A549 (cell line): ENCODE measurements around the gene IL4R. TPM values are rescaled to one million over a fixed set of nuclear protein-coding genes. Genes with fewer than 3 reads are reported as not detected.

Experiments used
- ATAC-seq, 2 experiments: fragments of 200-7000 bp in 1 of 2; fragments of >200 bp in 1 of 2; cut with Nextera tagmentation in 1 of 2; cut with Tn5 transposase in 1 of 2; 3 replicates each; pipeline versions ENCODE4 v1.8.0 to v1.9.1; 2018 to 2020; ENCODE audit warnings: mild to moderate bottlenecking in 1 of 2, moderate library complexity in 1 of 2
- CTCF ChIA-PET: fragments of 300-600 bp; sonication (Branson Sonifier 250); formaldehyde crosslinking; extraction: SDS; loops from one replicate; lab custom pipeline; 2021; ENCODE audit warnings: antibody characterized with exemption, inconsistent platforms; lab: Yijun Ruan, JAX
- POLR2A ChIA-PET: fragments of 350-600 bp; formaldehyde crosslinking; extraction: SDS; loops from one replicate; lab custom pipeline; 2021; ENCODE audit warnings: antibody characterized with exemption, inconsistent platforms; lab: Yijun Ruan, JAX
- DNase-seq, 2 experiments: peaks; one replicate each; pipeline versions ENCODE4 v3.0.0 to v3.0.0-alpha.2; 2011 to 2016; ENCODE audit warnings: low read depth in 1 of 2, low spot score in 1 of 2
- FAIRE-seq: peaks from 2 replicates; lab custom pipeline; 2011; peaks lifted over from hg19 to GRCh38; lab: Jason Lieb, UNC
- H3K27ac ChIP-seq, 2 experiments: fragments of >200 bp; sonication (Bioruptor Twin); formaldehyde crosslinking; 3 replicates each; pipeline ENCODE4 v1.5.1; 2016 to 2017
- H3K4me1 ChIP-seq: fragments of >200 bp; sonication (Bioruptor Twin); formaldehyde crosslinking; 3 replicates; pipeline ENCODE4 v1.6.1; 2016
- H3K4me2 ChIP-seq: fragments of >200 bp; sonication (Bioruptor Twin); formaldehyde crosslinking; 3 replicates; pipeline ENCODE4 v1.6.1; 2016
- H3K4me3 ChIP-seq: fragments of >200 bp; sonication (Bioruptor Twin); formaldehyde crosslinking; 3 replicates; pipeline ENCODE4 v1.5.1; 2016
- H3K9me3 ChIP-seq: fragments of >200 bp; sonication (Bioruptor Twin); formaldehyde crosslinking; 3 replicates; pipeline ENCODE4 v1.6.1; 2016
- BCL3 ChIP-seq: fragments of >200 bp; sonication (Bioruptor Twin); formaldehyde crosslinking; IDR thresholded peaks from 3 replicates; pipeline ENCODE4 v1.6.1; 2016
- BHLHE40 ChIP-seq: IDR thresholded peaks from 2 replicates; pipeline ENCODE4 v1.6.1; 2012; ENCODE audit warnings: low read depth, low read length, inconsistent platforms
- CBX8 ChIP-seq: fragments of 200-600 bp; sonication (generic); IDR thresholded peaks from 2 replicates; pipeline ENCODE4 v1.6.1; 2016
- CEBPB ChIP-seq, 2 experiments: fragments of >200 bp in 1 of 2; sonication (Bioruptor Twin) in 1 of 2; formaldehyde crosslinking in 1 of 2; IDR thresholded peaks; 2 replicates each; pipeline ENCODE4 v1.6.1; 2012 to 2016
- CHD4 ChIP-seq: fragments of 200-600 bp; sonication (generic); IDR thresholded peaks from 2 replicates; pipeline ENCODE4 v1.6.1; 2016; ENCODE audit warnings: antibody characterized with exemption, mild to moderate bottlenecking, borderline replicate concordance
- EHMT2 ChIP-seq: fragments of 200-600 bp; sonication (generic); IDR thresholded peaks from 2 replicates; pipeline ENCODE4 v1.6.1; 2016; ENCODE audit warnings: antibody characterized with exemption, low read depth, mild to moderate bottlenecking, moderate library complexity
- EP300 ChIP-seq, 2 experiments: fragments of >200 bp; sonication (Bioruptor Twin); formaldehyde crosslinking; IDR thresholded peaks; 2 replicates in 1 of 2; 3 replicates in 1 of 2; pipeline ENCODE4 v1.6.1; 2016 to 2017
- ESRRA ChIP-seq: fragments of 150-350 bp; IDR thresholded peaks from 2 replicates; pipeline ENCODE4 v1.6.1; 2014; ENCODE audit warnings: mild to moderate bottlenecking, low read length, borderline replicate concordance
- GATA3 ChIP-seq: IDR thresholded peaks from 2 replicates; pipeline ENCODE4 v1.6.1; 2012; ENCODE audit warnings: borderline replicate concordance
- HES2 ChIP-seq: fragments of >200 bp; sonication (Bioruptor Twin); formaldehyde crosslinking; IDR thresholded peaks from 2 replicates; pipeline ENCODE4 v1.6.1; 2016
- HOXA7 ChIP-seq: fragments of 250-450 bp; sonication (Bioruptor Pico); IDR thresholded peaks from 2 replicates; pipeline ENCODE4 v1.5.0; 2020; ENCODE audit warnings: mild to moderate bottlenecking, moderate library complexity
- HOXB13 ChIP-seq: fragments of 250-450 bp; sonication (Bioruptor Pico); IDR thresholded peaks from 2 replicates; pipeline ENCODE4 v1.5.0; 2020; ENCODE audit warnings: low read depth, mild to moderate bottlenecking, moderate library complexity
- JUN ChIP-seq, 2 experiments: fragments of >200 bp; sonication (Bioruptor Twin); formaldehyde crosslinking; IDR thresholded peaks; 2 replicates in 1 of 2; 3 replicates in 1 of 2; pipeline ENCODE4 v1.6.1; 2016 to 2017
- JUNB ChIP-seq: fragments of >200 bp; sonication (Bioruptor Twin); formaldehyde crosslinking; IDR thresholded peaks from 2 replicates; pipeline ENCODE4 v1.6.1; 2016
- MAX ChIP-seq: IDR thresholded peaks from 2 replicates; pipeline ENCODE4 v1.6.1; 2012
- MAZ ChIP-seq: fragments of 150-350 bp; IDR thresholded peaks from 2 replicates; pipeline ENCODE4 v1.6.1; 2014; ENCODE audit warnings: antibody characterized with exemption, low read depth, low read length, borderline replicate concordance
- MYC ChIP-seq: IDR thresholded peaks from 2 replicates; pipeline ENCODE4 v1.6.1; 2012; ENCODE audit warnings: mild to moderate bottlenecking, inconsistent platforms, low read length, improper control_type of control experiment, borderline replicate concordance
- NFE2L2 ChIP-seq: fragments of 150-350 bp; conservative IDR thresholded peaks from 2 replicates; pipeline ENCODE4 v1.6.1; 2014; ENCODE audit warnings: low read length
- NPAS2 ChIP-seq: fragments of 250-450 bp; sonication (Bioruptor Pico); IDR thresholded peaks from 2 replicates; pipeline ENCODE4 v1.8.0; 2022; ENCODE audit warnings: mild to moderate bottlenecking, moderate library complexity, borderline replicate concordance
- POLR2A ChIP-seq: IDR thresholded peaks from 2 replicates; pipeline ENCODE4 v1.6.1; 2012; ENCODE audit warnings: mild to moderate bottlenecking, low read length
- POLR2AphosphoS2 ChIP-seq: conservative IDR thresholded peaks from 2 replicates; pipeline ENCODE4 v1.6.1; 2012; ENCODE audit warnings: low read length, improper control_type of control experiment, inconsistent platforms
- RAD21 ChIP-seq, 2 experiments: fragments of >200 bp in 1 of 2; sonication (Bioruptor Twin) in 1 of 2; formaldehyde crosslinking in 1 of 2; IDR thresholded peaks in 1 of 2; conservative IDR thresholded peaks in 1 of 2; 2 replicates in 1 of 2; 3 replicates in 1 of 2; pipeline ENCODE4 v1.6.1; 2012 to 2018; ENCODE audit warnings: inconsistent platforms in 1 of 2
- RCOR1 ChIP-seq: fragments of 150-350 bp; IDR thresholded peaks from 2 replicates; pipeline ENCODE4 v1.6.1; 2014; ENCODE audit warnings: antibody characterized with exemption, low read length, low read depth
- RNF2 ChIP-seq: fragments of 200-600 bp; sonication (generic); IDR thresholded peaks from 2 replicates; pipeline ENCODE4 v1.6.1; 2016; ENCODE audit warnings: low read depth, mild to moderate bottlenecking, antibody characterized with exemption, moderate library complexity, borderline replicate concordance
- SREBF2 ChIP-seq: fragments of 450-650 bp; IDR thresholded peaks from 2 replicates; pipeline ENCODE4 v1.6.1; 2014; ENCODE audit warnings: mild to moderate bottlenecking, moderate library complexity
- TFCP2L1 ChIP-seq: fragments of 250-450 bp; sonication (Bioruptor Pico); IDR thresholded peaks from 2 replicates; pipeline ENCODE4 v1.5.0; 2021; ENCODE audit warnings: mild to moderate bottlenecking
- TP53 ChIP-seq: fragments of 250-450 bp; sonication (Bioruptor Pico); IDR thresholded peaks from 2 replicates; pipeline ENCODE4 v1.5.0; 2021; ENCODE audit warnings: mild to moderate bottlenecking, moderate library complexity
- USF2 ChIP-seq: fragments of 450-650 bp; IDR thresholded peaks from 2 replicates; pipeline ENCODE4 v1.6.1; 2014; ENCODE audit warnings: antibody characterized with exemption
- ZSCAN20 ChIP-seq: fragments of 250-450 bp; sonication (Bioruptor Pico); IDR thresholded peaks from 2 replicates; pipeline ENCODE4 v1.8.0; 2022; ENCODE audit warnings: mild to moderate bottlenecking, moderate library complexity
- WGBS: methylation state at CpG from one replicate; pipeline ENCODE4 v1.1.6; 2017; ENCODE audit errors: missing lambda C conversion rate; 5-methylcytosine and 5-hydroxymethylcytosine counted together
- polyA plus RNA-seq, 4 experiments: library from polyadenylated mRNA; depleted of rRNA in 3 of 4; stranded (reverse); fragments of >200 nt; fragmentation: RNase III in 1 of 4; extraction: RNeasy Plus Mini Kit Qiagen cat#74134 plus additional on column Dnase treatment in 1 of 4; gene quantifications; 2 replicates in 3 of 4; 3 replicates in 1 of 4; pipeline ENCODE4 v1.2.3, GENCODE V29; 2011 to 2017
- TF ChIP-seq, protein P1 (sequence below): fragments of 250-450 bp; sonication (Bioruptor Pico); IDR thresholded peaks from 2 replicates; pipeline ENCODE4 v1.5.0; 2020; ENCODE audit warnings: low read depth, mild to moderate bottlenecking, moderate library complexity
- TF ChIP-seq, protein P2 (sequence below): fragments of >200 bp; sonication (Bioruptor Twin); formaldehyde crosslinking; IDR thresholded peaks from 3 replicates; pipeline ENCODE4 v1.5.1; 2016

The IL4R gene
- polyA plus RNA-seq, 2 of the 4 experiments (the other 2 are of a cell fraction) = 14.4 to 19.3 TPM

- CTCF ChIA-PET = interaction anchor here (0.6 to 7.5 kb wide), 55 partner anchors 8 to 512 kb away, joined by 3 to 291 read pairs (median 7); partner anchors contain the start of gene KDM8
- ATAC-seq = no peak
- TF ChIP-seq HOXB13 (no peak), RAD21 (conservative IDR thresholded peaks at IDR 0.05 in 1 of 2, IDR thresholded peaks at IDR 0.05 in 1 of 2) (no peak), BHLHE40 (no peak), EP300 (IDR thresholded peaks at IDR 0.05) (no peak), JUN (IDR thresholded peaks at IDR 0.05) (0 out of 5 replicates have a peak, but pooled peaks of 1 of the 2 experiments have one; percentile 15), ESRRA (no peak)
- POLR2A ChIA-PET = interaction anchor here (1.1 to 1.6 kb wide), 2 partner anchors 100 to 165 kb away, joined by 4 to 10 read pairs; partner anchors contain the start of genes KDM8 and NSMCE1
- H3K9me3 ChIP-seq = 0 out of 3 replicates have a peak, but pooled peaks cover 3% of the 10 kb centered on the region
- no peak for DNase-seq
- no peak for FAIRE-seq
- H3K4me2 ChIP-seq = peak overlapping the region; percentile 58; the same call in 2 of the 3 replicates
- 0 out of 6 replicates have a peak overlapping the region, but pooled peaks of 1 of the 2 experiments have one; percentile 1 for H3K27ac ChIP-seq
- no peak overlapping the region for H3K4me3 ChIP-seq
- H3K4me1 ChIP-seq = peaks cover 36% of the 10 kb centered on the region
- 38% methylated on average over 7 of the region's 9 CpGs for WGBS
Measured at GRCh38 chr16:27368358-27368722, 54.6 kb downstream of the IL4R start.

DNA sequence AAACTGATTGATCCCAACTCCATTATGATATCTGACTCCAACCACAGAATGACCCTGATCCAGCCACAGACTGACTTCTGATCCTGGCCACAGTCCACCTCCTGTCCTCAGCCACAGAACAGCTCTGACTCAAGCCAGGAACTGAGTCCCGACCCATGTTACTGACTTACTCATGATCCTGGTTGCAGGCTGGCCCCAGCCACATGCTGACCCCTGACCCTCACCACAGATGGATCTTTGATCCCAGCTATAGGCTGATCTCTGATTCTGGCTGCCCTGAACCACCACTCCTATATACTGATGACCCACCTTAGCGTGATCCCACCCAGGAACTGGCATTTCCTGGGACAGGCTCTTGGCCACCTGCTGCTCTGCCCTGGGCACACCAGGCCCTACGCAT lies 56.0 kb downstream of the IL4R start:
- no peak for DNase-seq
- peaks cover 22% of the 10 kb centered on the region for H3K4me1 ChIP-seq

GRCh38 chr16:27370318-27370717 lies 56.5 kb downstream of the IL4R start:
- H3K9me3 ChIP-seq = 0 out of 3 replicates have a peak, but pooled peaks cover 3% of the 10 kb centered on the region
- no peak for ATAC-seq
- no peak overlapping the region for H3K27ac ChIP-seq
- ChIA-PET POLR2A (no interaction called here), CTCF (interaction anchor here (1.8 to 7.5 kb wide), 5 partner anchors 9 to 216 kb away, joined by 5 to 291 read pairs (median 62); no protein-coding TSS in a partner anchor)
- DNase-seq = no peak
- H3K4me2 ChIP-seq = no peak overlapping the region
- H3K4me3 ChIP-seq = no peak overlapping the region
- peaks cover 16% of the 10 kb centered on the region for H3K4me1 ChIP-seq
- no peak for FAIRE-seq
- no peak for TF ChIP-seq JUNB
- TF ChIP-seq MAX = no peak
- TF ChIP-seq RNF2 = no peak
- TF ChIP-seq BCL3 = no peak
- no peak for TF ChIP-seq TFCP2L1 (CRISPR knock-in tag)
- TF ChIP-seq USF2 = no peak
- TF ChIP-seq EHMT2 = no peak
- no peak for TF ChIP-seq MAZ
- no peak for TF ChIP-seq TP53 (CRISPR knock-in tag)
- TF ChIP-seq POLR2AphosphoS2 = no peak
- no peak for TF ChIP-seq RCOR1
- TF ChIP-seq EP300 (IDR thresholded peaks at IDR 0.05) = no peak
- TF ChIP-seq, protein P1, sequence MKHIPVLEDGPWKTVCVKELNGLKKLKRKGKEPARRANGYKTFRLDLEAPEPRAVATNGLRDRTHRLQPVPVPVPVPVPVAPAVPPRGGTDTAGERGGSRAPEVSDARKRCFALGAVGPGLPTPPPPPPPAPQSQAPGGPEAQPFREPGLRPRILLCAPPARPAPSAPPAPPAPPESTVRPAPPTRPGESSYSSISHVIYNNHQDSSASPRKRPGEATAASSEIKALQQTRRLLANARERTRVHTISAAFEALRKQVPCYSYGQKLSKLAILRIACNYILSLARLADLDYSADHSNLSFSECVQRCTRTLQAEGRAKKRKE (CRISPR knock-in tag) = no peak
- no peak for TF ChIP-seq CHD4
- TF ChIP-seq HOXA7 (CRISPR knock-in tag) = no peak
- no peak for TF ChIP-seq CBX8
- TF ChIP-seq ZSCAN20 (CRISPR knock-in tag) = no peak
- TF ChIP-seq NPAS2 (CRISPR knock-in tag) = no peak

More for the DNA sequence above, 56.0 kb downstream of the IL4R start:
- no peak overlapping the region for H3K27ac ChIP-seq
- H3K4me3 ChIP-seq = no peak overlapping the region
- 43% methylated on average over 3 of the region's 3 CpGs for WGBS
- ATAC-seq (no peak), FAIRE-seq (no peak)
- CTCF ChIA-PET = interaction anchor here (1.8 to 7.5 kb wide), 5 partner anchors 8 to 216 kb away, joined by 5 to 291 read pairs (median 62); no protein-coding TSS in a partner anchor
- POLR2A ChIA-PET = no interaction called here
- TF ChIP-seq NFE2L2 (no peak), JUN (IDR thresholded peaks at IDR 0.05) (no peak), SREBF2 (no peak), MAZ (no peak), HES2 (no peak), GATA3 (no peak), CEBPB (IDR thresholded peaks at IDR 0.05) (no peak), RAD21 (conservative IDR thresholded peaks at IDR 0.05 in 1 of 2, IDR thresholded peaks at IDR 0.05 in 1 of 2) (no peak), JUNB (no peak), POLR2A (no peak), MYC (no peak)
- TF ChIP-seq, protein P2, sequence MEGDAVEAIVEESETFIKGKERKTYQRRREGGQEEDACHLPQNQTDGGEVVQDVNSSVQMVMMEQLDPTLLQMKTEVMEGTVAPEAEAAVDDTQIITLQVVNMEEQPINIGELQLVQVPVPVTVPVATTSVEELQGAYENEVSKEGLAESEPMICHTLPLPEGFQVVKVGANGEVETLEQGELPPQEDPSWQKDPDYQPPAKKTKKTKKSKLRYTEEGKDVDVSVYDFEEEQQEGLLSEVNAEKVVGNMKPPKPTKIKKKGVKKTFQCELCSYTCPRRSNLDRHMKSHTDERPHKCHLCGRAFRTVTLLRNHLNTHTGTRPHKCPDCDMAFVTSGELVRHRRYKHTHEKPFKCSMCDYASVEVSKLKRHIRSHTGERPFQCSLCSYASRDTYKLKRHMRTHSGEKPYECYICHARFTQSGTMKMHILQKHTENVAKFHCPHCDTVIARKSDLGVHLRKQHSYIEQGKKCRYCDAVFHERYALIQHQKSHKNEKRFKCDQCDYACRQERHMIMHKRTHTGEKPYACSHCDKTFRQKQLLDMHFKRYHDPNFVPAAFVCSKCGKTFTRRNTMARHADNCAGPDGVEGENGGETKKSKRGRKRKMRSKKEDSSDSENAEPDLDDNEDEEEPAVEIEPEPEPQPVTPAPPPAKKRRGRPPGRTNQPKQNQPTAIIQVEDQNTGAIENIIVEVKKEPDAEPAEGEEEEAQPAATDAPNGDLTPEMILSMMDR = no peak
- 0 out of 3 replicates have a peak, but pooled peaks cover 3% of the 10 kb centered on the region for H3K9me3 ChIP-seq
- H3K4me2 ChIP-seq = no peak overlapping the region
